ENCODE results near the gene ADAMTS20.

DNA sequence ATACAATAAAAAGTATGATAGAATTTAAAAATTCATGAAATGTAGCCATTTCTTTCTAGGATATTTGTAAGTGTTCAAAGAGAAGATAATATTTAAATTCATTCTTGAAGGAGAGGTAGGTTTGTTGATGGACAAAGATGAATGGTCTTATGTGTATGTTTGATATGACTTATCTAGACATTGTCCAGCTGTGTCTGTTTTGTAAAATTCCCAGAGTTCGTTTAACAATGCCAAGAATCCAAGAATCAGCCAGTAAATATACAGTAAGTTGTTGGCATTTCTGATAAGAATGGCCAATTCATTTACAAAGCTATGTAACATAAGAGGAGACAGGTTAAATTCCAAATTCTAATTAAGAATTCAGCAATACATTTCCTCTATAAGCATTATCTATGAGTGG lies 150.9 kb downstream of the ADAMTS20 start:
- TF ChIP-seq, protein P1, sequence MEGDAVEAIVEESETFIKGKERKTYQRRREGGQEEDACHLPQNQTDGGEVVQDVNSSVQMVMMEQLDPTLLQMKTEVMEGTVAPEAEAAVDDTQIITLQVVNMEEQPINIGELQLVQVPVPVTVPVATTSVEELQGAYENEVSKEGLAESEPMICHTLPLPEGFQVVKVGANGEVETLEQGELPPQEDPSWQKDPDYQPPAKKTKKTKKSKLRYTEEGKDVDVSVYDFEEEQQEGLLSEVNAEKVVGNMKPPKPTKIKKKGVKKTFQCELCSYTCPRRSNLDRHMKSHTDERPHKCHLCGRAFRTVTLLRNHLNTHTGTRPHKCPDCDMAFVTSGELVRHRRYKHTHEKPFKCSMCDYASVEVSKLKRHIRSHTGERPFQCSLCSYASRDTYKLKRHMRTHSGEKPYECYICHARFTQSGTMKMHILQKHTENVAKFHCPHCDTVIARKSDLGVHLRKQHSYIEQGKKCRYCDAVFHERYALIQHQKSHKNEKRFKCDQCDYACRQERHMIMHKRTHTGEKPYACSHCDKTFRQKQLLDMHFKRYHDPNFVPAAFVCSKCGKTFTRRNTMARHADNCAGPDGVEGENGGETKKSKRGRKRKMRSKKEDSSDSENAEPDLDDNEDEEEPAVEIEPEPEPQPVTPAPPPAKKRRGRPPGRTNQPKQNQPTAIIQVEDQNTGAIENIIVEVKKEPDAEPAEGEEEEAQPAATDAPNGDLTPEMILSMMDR (IDR thresholded peaks at IDR 0.05; ENCODE audit: low read depth, low read length): no peak
- no peak for TF ChIP-seq EZH2phosphoT487 (IDR thresholded peaks at IDR 0.05; ENCODE audit: low read depth)

Data from OCI-LY3 (cell line).